Activated effector memory CD4-positive, alpha-beta T cell treated with Interleukin-2 at 50 U/mL for 16 hours (primary cell): ENCODE data around the gene ITSN1.
"Not testable (repeated sequence)": the region's sequence is repeated elsewhere in the genome, so short reads cannot be mapped to it uniquely, and the experiment has no call there.

ENCODE experiments used
- DNase-seq: peaks from one replicate; pipeline ENCODE4 v3.0.0-alpha.2; 2020

The ITSN1 gene

DNA sequence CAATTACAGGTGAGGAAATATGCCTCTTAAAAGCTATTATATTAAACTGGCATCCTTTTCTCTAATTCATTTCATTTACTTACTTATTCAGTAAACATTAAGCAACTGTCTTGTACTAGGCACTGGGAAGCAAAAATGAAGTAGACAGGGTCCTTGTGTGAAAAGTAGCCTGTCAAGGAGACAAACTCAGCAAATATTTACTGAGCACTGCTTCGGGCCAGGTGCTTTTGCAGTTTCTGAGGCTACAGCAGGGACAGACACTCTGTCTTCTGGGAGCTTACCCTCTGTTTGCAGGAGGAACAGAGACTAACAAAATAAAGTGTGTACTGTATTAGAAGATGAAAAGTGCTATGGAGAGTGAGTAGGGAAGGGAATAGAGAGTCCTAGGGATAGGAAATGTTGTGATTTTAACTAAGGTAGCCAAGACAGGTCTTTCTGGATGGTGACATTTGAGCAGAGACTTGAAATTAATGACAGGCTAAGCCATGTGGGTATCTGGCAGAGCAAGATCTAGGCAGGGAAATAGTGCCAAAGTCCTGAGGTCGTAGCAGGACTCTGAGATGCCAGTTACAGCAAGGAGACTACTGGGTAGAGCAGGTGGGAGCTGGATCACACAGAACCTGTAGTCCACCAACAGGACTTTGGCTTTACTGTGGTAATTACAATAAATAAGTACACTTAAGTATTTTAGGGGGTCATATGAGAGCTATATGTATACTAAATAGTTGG is 133.0 kb downstream of the ITSN1 start:
- no peak for DNase-seq

DNA sequence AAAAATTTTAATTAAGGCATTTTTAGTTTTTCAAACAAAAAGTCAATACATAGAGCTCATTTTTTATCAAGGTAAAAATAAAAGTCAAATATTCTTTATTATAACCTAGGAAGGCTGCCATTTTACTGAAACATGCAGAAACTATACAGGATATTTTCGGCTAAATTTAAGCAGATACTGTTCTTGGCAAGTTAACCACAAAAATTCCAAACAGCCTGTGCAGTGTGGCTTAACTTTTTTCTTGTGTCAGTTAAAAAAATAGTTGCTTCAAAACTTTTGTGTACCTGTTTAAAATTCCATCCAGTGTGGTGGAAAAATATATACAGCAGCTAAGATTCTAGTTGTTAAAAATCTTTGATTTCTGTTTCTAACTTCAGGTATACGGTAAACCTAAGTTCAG is 138.3 kb downstream of the ITSN1 start:
- DNase-seq, result no peak

DNA sequence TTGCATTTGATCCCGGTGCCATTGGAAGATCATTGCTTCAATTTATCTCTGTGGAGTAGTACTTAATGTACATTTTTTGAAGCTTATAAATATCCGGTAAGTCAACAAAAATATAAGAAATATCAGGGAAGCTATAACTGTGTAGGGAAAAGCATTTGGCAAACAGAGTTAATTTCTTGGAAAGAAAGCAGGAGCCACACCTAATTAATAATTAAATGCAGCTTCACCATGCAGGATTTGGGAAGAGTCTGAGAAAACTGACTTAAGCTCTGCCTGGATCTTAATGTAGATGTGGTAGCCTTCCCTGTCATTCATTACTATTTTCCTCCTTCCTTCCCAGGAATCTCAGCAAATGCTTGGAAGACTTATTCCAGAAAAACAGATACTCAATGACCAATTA is 138.8 kb downstream of the ITSN1 start:
- DNase-seq, result no peak

DNA sequence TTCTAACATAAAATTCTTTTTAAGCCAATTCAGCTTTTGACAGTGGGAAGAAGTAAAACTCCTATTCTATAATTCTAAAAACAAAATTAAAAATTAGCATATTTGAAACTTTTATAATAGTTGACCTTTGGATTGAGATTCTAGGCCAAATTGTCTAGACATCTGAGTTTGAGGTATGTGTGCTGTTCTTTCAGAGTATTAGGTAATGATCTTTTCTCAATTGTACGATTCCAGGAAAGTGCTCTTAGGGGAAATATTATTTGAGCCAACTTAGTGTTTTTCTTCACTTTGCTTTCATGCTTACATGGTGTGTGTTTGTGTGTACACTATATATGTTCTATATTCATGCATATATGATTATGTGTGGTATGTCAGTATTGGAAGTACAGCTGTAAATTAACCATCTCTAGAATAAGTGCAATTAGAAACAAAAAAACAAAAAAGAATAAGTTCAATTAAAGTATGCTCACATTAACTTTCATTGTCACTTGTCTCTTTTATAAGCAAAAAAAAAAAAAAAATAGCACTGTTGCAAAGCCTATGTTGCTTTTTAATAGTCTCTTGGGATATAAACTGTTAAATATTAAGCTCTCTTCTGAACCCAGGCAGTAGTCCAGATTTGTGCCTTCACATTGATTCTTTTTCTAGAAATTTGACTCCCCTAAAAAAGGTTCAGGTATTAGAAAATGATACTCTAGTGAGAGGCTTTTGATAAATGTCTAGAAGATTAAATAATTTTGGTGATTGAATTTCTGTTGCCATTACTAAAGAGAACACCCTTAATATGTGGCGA is 141.1 kb downstream of the ITSN1 start:
- no peak for DNase-seq

DNA sequence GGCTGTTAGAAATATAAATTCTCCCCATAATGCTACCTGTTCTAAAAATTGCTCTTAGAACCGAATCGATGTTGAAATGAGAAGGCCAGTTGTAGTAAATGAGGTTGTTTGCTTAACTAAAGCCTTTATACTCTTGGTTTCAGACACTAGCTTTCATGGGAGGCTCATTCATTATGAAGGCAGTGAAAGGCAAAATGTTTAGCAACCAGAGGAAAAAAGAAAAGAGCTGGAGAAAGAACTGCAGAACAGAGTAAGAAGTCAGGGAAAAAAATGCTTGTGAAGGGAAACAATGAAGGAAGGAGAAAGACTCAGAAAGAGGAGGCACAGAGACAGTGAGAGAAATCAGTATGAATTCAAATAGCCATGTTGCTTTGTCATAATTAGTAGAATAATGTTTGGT is 145.1 kb downstream of the ITSN1 start:
- no peak for DNase-seq

DNA sequence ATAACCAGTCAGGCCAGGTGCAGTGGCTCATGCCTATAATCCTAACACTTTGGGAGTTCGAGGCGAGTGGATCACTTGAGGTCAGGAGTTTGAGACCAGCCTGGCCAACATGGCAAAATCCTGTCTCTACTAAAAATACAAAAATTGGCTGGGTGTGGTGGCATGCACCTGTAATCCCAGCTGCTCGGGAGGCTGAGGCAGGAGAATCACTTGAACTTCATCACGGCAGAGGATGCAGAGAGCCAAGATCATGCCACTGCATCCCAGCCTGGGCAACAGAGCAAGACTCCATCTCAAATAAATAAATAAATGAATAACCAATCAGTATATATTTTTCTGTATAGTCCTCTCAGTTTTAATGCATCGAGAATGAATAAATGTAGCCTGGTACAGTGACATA is 146.1 kb downstream of the ITSN1 start:
- not testable (repeated sequence) for DNase-seq

DNA sequence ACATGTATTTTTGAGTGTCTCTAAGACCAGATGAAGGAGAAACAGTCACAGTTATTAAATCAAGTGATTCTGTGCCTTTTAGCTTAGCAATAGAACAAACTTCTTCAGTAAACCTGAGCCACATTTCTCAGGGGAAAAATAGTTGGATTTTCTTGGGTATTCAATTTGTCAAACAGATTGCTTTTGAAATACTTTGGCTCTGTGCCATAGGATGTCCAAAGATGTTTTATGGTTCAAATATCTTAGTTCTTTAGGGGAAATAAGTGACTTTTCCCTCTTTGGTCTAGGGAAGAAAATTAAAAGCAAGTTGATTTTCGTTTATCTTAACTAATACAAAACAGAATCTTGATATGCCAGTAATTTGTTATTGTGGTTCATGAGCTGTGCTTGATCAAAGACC is 147.4 kb downstream of the ITSN1 start:
- no peak for DNase-seq

DNA sequence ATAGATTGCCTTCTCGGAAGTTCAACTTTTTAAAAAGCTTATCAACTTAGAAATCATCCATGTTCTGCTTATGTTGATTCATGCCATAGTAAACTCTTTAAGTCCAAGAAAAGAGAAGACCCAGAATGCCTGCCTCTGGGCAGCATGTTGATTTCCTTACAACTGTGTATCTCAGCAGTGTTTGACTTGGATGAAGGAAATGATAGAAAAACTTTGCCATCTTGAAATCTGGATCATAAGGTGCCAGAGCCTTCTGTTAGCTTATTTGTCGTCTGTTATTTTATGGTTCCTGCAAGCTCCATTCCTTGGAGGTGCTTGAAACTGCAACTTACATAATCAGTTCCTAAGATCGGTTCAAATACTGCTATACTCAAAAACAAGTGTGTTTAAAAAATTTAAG is 148.8 kb downstream of the ITSN1 start:
- DNase-seq, result no peak

DNA sequence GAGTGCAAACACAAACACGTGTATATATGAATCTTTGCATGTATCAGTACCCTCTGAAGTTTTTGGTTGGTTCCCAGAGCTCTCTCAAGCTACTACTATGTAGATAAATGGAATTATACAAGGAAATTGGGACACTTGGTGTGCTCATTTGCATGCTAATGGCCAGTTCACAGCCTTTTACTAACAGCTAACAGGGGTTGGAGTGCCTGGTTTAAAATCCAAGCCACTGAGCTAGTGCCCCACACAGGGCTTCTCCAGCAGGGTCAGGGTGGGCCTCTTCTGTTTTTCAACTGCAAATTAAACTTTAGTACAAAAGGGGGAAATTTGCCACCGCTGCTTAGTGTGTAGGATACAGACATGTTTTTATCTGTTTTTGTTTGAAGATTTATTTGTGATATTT is 152.3 kb downstream of the ITSN1 start:
- no peak for DNase-seq

DNA sequence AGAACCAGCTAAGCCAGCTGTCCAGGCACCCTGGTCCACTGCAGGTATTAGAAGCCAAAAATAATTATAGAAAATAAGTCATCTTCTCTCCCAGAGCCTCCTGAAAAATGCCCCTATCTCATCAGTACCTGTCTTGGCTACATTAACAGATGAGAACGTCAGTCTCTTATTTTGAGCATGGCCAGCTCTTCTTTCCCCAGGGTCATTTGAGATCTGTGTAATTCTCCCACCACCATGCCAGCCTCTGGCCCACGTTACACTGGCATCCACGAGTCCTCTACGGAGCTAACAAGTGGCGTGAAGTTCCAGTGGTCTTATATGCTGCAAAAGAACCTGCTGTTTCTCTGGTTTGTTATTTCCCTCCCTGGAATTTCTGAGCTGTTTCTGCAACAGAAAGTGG is 155.3 kb downstream of the ITSN1 start:
- no peak for DNase-seq

DNA sequence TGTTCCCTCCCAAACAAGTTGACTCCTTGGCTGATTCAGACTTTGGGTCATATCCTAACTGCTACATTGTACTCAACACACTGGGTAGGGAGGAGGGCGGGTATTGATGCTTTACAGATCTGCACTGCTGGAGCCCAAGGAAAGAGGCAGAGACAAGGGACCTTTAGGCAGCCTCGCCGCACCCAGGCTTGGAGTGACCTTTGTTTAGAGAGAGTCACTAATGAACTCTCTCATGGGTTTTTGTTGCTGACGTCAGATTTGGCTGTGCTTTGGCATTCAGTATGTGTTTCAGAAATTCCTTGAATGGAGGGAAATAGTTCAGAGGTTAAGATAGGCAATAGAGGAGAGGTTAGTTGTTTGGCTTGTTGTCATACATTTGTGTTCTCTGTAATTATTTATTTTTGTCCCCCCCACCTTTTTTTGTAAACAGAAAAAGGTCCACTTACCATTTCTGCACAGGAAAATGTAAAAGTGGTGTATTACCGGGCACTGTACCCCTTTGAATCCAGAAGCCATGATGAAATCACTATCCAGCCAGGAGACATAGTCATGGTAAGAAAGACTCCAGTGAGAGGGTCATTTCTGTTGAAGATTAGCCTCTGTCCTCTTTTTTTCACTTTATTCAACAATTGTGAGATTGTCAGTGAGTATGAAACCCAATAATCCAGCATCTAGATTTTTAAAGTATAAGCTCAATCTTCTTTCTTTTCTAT is 157.2 kb downstream of the ITSN1 start:
- no peak for DNase-seq

DNA sequence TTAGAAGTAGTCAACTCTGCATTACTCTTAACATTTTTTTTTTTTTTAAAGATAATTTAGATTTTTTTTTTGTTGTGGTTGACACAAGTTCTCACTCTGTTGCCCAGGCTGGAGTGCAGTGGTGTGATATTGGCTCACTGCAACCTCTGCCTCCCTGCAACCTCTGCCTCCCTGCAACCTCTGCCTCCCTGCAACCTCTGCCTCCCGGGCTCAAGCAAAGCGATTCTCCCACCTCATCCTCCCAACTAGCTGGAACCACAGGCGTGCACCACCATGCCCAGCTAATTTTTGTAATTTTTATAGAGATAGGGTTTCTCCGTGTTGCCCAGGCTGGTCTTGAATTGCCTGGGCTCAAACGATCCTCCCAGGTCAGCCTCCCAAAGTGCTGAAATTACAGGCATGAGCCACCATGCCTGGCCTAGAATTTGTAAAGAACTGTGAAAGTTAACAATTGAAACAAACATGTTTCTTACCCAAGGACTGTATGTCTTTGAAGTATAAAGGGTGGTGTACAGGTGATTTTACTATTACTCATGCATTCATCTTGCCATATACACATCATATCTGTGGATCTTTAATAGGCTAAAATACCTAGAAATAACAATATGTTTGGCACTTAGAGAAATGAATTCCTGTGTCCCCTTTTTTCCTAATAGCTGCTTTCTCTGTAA is 158.6 kb downstream of the ITSN1 start:
- no peak for DNase-seq

DNA sequence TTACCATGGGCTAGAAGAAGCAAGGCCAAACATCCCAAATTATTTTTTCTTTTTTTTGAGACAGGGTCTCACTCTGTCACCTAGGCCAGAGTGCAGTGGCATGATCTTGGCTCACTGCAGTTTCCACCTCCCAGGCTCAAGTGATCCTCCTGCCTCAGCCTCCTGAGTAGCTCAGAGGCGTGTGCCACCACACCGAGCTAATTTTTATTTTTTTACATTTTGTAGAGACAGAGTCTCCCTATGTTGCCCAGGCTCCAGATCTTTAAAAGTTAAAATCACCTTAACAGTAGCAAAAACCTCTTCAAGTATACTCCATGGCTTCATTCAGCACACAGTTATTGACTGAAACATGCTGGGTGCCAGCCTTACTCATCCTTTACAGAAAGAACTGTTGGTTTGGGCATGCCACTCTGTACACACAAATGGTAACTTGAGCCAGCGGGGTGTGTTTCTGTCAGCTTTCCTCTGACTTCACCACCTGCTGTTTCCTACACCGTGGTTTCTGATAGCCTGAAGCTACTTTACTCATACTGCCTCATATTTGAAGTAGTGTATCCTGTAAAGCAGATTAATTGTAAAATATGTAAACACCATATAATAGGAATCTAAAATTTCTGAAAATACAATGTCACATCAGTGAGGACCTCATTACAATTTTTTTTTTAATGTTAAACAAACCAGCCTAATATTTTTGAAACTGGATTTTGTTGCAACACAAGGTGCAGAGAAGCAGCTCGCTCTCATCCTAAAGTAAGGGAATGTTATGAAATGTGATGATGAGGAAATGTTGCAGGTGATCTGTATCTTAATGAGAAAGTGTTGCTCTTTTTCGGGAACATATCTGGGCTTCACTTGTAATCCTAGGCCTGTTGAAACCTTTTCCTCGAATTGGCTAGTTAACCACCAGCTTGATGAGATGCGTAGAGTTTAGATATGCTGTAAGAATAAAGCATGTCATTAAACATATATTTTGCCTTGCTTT is 159.4 kb downstream of the ITSN1 start:
- DNase-seq, result no peak

DNA sequence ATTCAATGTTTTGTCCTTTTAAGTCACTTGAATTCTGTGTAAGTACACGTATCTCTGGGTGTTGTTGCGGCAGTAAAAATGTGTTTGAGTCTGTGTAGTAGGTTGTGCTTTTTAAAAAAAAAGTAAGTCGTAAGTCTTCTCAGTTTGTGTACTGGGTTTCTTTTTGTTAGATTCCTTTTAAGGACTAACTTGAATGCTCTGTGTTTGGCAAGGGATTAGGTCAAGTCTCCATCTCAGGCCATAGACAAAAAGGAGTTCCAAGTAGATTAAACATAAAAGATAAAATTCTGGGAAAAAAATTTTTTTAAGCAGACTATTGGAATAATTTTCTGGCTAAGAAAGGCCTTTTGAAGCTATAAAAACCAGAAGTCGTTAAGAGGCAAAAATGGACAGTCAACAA is 160.2 kb downstream of the ITSN1 start:
- DNase-seq, result no peak

DNA sequence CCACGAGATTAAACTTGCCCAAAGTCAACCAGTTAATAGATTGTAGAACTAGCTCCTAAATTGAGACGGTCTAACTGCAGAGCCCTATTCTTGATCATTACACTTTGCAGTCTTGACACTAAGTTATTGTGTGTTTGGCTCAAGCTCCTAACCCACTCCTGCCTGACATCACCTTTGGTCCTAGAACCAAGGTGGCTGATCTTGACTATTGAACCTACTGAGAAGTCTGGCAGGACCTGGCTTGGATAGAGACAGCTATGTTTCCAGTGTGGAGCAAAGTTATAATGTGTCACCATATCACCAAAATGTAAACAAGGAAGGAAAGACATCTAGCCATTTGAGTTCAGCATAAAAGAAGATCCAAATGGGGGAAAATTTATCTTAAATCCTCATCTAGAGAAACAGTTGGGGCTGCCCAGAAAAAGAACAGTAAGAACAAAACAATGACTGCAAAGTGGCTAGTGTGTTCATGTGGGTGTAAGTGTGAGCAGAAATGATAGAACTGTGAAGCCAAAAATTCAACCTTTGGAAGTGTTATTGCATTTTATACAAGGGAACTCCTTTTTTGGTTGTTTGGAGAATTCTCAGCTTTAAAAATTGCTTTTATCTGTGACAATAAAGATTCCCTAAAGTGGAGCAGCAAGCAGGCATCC is 166.5 kb downstream of the ITSN1 start:
- DNase-seq, result no peak

DNA sequence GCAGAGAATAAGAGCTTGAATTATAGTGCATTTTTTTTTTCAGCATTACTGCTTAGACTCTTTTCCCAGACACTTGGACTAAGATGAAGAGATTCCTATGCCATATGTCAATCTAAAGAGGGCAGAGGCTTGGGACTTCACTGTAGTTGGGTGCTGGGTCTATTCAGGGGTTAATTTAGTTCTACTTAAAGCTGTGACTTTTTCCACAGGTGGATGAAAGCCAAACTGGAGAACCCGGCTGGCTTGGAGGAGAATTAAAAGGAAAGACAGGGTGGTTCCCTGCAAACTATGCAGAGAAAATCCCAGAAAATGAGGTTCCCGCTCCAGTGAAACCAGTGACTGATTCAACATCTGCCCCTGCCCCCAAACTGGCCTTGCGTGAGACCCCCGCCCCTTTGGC is 168.5 kb downstream of the ITSN1 start:
- no peak for DNase-seq

DNA sequence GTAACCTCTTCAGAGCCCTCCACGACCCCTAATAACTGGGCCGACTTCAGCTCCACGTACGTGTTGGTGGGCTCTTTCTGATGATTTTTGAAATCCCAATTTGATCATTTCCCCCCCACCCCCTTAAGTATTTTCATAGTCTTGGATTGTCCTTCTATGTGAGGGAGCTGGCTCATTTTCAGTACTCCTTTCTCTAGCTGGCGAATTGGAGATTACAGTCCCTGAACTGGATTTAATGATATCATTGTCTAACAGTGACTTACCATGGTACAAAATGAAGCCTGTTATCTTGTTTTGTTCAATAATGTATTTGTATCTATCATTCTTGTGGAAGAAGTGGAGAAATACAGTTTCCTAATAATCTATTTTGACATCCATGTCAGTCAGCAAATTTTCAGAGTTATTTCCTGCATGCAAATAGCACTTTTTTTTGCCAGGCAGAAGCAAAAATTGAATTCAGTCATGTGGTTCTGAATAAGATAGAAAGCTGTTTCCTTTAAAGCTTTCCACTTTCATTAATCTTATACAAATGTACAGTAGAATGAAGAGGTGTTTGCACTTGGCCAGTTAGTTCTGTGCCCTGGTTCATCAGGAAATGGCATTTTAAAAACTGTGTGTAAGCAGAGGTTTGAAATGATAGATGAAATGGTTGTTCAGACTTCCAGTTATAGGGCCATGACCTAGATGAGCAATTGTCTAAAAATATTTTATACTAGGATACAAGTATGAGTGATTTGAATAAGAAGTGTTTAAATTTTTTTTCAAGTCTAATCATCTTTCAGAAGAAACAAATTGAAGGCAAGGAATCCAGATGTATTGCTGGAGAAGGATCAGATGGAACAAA is 169.1 kb downstream of the ITSN1 start:
- no peak for DNase-seq

DNA sequence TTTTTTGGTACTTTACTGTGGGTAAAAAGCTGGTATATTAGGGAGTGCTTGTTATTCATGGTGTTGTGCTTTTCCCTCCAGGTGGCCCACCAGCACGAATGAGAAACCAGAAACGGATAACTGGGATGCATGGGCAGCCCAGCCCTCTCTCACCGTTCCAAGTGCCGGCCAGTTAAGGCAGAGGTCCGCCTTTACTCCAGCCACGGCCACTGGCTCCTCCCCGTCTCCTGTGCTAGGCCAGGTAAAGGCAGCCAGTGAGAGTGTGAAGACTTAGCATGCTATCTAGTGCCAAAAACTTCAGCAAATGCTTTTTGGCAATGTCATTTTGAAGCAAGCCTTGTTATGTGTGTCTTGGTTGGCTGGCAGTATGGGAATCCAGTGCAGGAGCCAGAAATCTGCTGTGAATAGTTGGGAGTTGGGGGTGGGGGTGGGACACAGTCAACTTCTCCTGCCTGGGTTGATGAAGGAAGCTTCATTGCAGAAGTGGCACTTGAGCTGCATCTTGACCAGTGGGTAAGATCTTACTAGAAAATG is 171.6 kb downstream of the ITSN1 start:
- DNase-seq, result no peak

DNA sequence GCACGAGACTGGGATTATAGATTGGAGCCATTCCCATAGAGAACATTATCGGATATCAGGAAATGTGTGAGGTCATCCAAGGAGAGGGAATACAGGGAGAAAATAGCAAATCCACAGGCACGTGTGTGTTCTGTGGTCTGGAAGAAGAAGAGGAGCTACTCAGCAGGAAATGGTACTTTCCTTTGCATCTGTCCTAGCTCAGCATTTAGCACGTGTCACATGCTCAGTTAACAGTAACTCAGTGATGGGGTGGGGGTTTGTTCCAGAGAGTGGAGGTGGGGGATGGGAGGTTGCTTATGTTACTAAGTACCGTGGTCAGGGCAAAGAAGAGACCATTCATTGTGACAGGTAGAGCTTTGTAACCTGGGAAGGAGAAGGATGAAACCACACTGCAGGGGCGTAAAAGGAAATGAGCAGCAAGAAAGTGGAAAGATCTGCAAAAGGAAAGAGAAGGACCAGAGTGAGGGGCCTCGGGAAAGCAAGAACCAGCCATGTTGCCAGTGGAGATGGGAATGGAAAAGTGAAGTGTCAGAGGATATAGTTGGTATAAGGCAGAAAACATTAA is 172.9 kb downstream of the ITSN1 start:
- no peak for DNase-seq

DNA sequence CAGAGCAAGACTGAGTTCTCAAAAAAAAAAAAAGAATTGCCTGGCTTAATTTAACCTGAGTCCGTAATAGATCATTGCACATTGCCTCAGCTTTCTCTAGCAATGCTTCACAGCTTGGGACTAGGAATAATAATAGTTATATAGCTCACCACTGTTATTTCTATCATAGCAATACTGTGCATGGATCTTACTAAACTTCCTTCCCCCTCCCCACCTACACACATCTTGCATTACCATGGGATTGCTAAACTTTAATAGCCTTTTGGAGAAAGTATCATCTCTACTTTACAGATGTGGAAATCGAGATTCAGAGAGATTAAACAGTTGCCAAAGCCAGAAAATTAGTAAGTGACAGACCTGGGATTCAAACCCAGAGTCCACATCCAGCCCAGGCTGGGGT is 173.9 kb downstream of the ITSN1 start:
- no peak for DNase-seq
